SK-N-SH treated with all-trans-retinoic acid at 6 μM for 48 hours (cell line): Measurements from ENCODE around the gene CMTM3.

Experiments used
- ATAC-seq: fragments of 200-7000 bp; cut with Tn5 transposase; 3 replicates; pipeline ENCODE4 v1.9.1; 2020; ENCODE audit warnings: mild to moderate bottlenecking, moderate library complexity
- ARNTL ChIP-seq: fragments of 450-650 bp; formaldehyde crosslinking; IDR thresholded peaks from 2 replicates; pipeline ENCODE4 v1.5.0; 2020; ENCODE audit warnings: low read depth, mild to moderate bottlenecking, moderate library complexity, borderline replicate concordance
- BACH2 ChIP-seq: fragments of 250-450 bp; sonication (Bioruptor Pico); IDR thresholded peaks from 2 replicates; pipeline ENCODE4 v1.9.0; 2021; ENCODE audit warnings: mild to moderate bottlenecking, borderline replicate concordance
- CREB5 ChIP-seq: fragments of 250-450 bp; sonication (Bioruptor Pico); IDR thresholded peaks from 2 replicates; pipeline ENCODE4 v1.5.1; 2020; ENCODE audit warnings: low read depth, mild to moderate bottlenecking, moderate library complexity
- CSDC2 ChIP-seq: fragments of 250-450 bp; sonication (Bioruptor Pico); IDR thresholded peaks from 2 replicates; pipeline ENCODE4 v1.5.0; 2020; ENCODE audit warnings: mild to moderate bottlenecking, moderate library complexity
- CSRNP3 ChIP-seq: fragments of 250-450 bp; sonication (Bioruptor Pico); IDR thresholded peaks from 2 replicates; pipeline ENCODE4 v1.5.1; 2021; ENCODE audit warnings: mild to moderate bottlenecking, moderate library complexity
- ESRRG ChIP-seq: fragments of 250-450 bp; sonication (Bioruptor Pico); IDR thresholded peaks from 2 replicates; pipeline ENCODE4 v1.6.1; 2021; ENCODE audit warnings: mild to moderate bottlenecking
- GLIS3 ChIP-seq: fragments of 250-450 bp; sonication (Bioruptor Pico); IDR thresholded peaks from 2 replicates; pipeline ENCODE4 v1.5.0; 2020; ENCODE audit warnings: mild to moderate bottlenecking, moderate library complexity
- ISL1 ChIP-seq: fragments of 250-450 bp; sonication (Bioruptor Pico); IDR thresholded peaks from 2 replicates; pipeline ENCODE4 v2.1.2; 2022; ENCODE audit warnings: mild to moderate bottlenecking, moderate library complexity
- OSR1 ChIP-seq: fragments of 250-450 bp; sonication (Bioruptor Pico); IDR thresholded peaks from 2 replicates; pipeline ENCODE4 v1.8.0; 2022; ENCODE audit warnings: moderate library complexity, mild to moderate bottlenecking, inconsistent platforms
- PATZ1 ChIP-seq: fragments of 250-450 bp; sonication (Bioruptor Pico); IDR thresholded peaks from 2 replicates; pipeline ENCODE4 v1.8.0; 2020; ENCODE audit warnings: mild to moderate bottlenecking, moderate library complexity, borderline replicate concordance
- POU6F1 ChIP-seq: fragments of 250-450 bp; sonication (Bioruptor Pico); IDR thresholded peaks from 2 replicates; pipeline ENCODE4 v1.8.0; 2021; ENCODE audit warnings: low read depth, mild to moderate bottlenecking, moderate library complexity, borderline replicate concordance
- PPARA ChIP-seq: fragments of 250-450 bp; sonication (Bioruptor Pico); IDR thresholded peaks from 2 replicates; pipeline ENCODE4 v1.5.0; 2020; ENCODE audit warnings: mild to moderate bottlenecking, borderline replicate concordance
- RARB ChIP-seq: fragments of 250-450 bp; sonication (Bioruptor Pico); IDR thresholded peaks from 2 replicates; pipeline ENCODE4 v1.8.0; 2021; ENCODE audit warnings: mild to moderate bottlenecking, moderate library complexity
- SNAI2 ChIP-seq: fragments of 250-450 bp; sonication (Bioruptor Pico); IDR thresholded peaks from 2 replicates; pipeline ENCODE4 v1.5.0; 2020; ENCODE audit warnings: mild to moderate bottlenecking, moderate library complexity
- TCF4 ChIP-seq: fragments of 250-450 bp; sonication (Bioruptor Pico); IDR thresholded peaks from 2 replicates; pipeline ENCODE4 v1.8.0; 2021; ENCODE audit warnings: mild to moderate bottlenecking, moderate library complexity, borderline replicate concordance
- TOX ChIP-seq: fragments of 250-450 bp; sonication (Bioruptor Pico); IDR thresholded peaks from 2 replicates; pipeline ENCODE4 v1.8.0; 2021; ENCODE audit warnings: mild to moderate bottlenecking, moderate library complexity, borderline replicate concordance
- TSHZ2 ChIP-seq: fragments of 250-450 bp; sonication (Bioruptor Pico); IDR thresholded peaks from 2 replicates; pipeline ENCODE4 v1.5.0; 2020; ENCODE audit warnings: mild to moderate bottlenecking, moderate library complexity
- ZC3H10 ChIP-seq: fragments of 250-450 bp; sonication (Bioruptor Pico); IDR thresholded peaks from 2 replicates; pipeline ENCODE4 v1.5.1; 2021; ENCODE audit warnings: mild to moderate bottlenecking, moderate library complexity
- ZFP3 ChIP-seq: fragments of 250-450 bp; sonication (Bioruptor Pico); IDR thresholded peaks from 2 replicates; pipeline ENCODE4 v1.5.0; 2020; ENCODE audit warnings: mild to moderate bottlenecking, moderate library complexity
- ZFP30 ChIP-seq: fragments of 450-650 bp; formaldehyde crosslinking; IDR thresholded peaks from 2 replicates; pipeline ENCODE4 v1.5.0; 2022; ENCODE audit warnings: mild to moderate bottlenecking, moderate library complexity
- ZNF565 ChIP-seq: fragments of 450-650 bp; formaldehyde crosslinking; conservative IDR thresholded peaks from 2 replicates; pipeline ENCODE4 v1.5.0; 2020; ENCODE audit warnings: low read depth, mild to moderate bottlenecking, moderate library complexity
- ZNF70 ChIP-seq: fragments of 450-650 bp; formaldehyde crosslinking; IDR thresholded peaks from 2 replicates; pipeline ENCODE4 v1.5.0; 2020; ENCODE audit warnings: mild to moderate bottlenecking, moderate library complexity
- ZNF8 ChIP-seq: fragments of 450-650 bp; formaldehyde crosslinking; IDR thresholded peaks from 2 replicates; pipeline ENCODE4 v1.5.0; 2020; ENCODE audit warnings: mild to moderate bottlenecking, moderate library complexity

Gene CMTM3

DNA sequence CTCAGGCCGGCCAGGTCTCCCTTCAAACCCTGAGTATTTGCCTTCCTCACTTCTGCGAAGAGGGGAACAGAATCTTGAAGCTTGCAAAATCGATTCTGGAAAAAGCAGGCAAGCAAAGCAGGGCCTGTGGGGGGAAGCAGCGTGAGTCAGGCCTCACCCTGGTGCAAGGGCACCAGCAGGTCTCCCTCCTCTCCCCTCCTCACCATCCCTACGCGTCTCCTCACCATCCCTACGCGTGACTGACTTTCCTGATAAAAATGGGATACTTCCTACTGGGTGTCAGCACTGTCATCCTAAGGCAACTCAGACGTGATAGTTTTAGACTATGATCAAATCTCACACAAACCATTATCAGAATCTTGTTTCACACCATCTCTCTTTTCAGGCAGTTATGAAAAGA is 12.1 kb downstream of the CMTM3 start:
- ATAC-seq = no peak
- TF ChIP-seq TCF4 (CRISPR knock-in tag) (no peak), SNAI2 (CRISPR knock-in tag) (no peak), ZNF70 (CRISPR knock-in tag) (no peak), TOX (no peak), POU6F1 (CRISPR knock-in tag) (no peak), CSRNP3 (CRISPR knock-in tag) (no peak), PPARA (CRISPR knock-in tag) (no peak), CSDC2 (no peak), ARNTL (no peak), ZNF565 (CRISPR knock-in tag) (no peak), ZC3H10 (CRISPR knock-in tag) (no peak), ISL1 (CRISPR knock-in tag) (no peak), TSHZ2 (no peak), RARB (CRISPR knock-in tag) (no peak), ZNF8 (no peak), OSR1 (no peak), ZFP3 (CRISPR knock-in tag) (no peak), ZFP30 (CRISPR knock-in tag) (no peak), GLIS3 (no peak), CREB5 (CRISPR knock-in tag) (no peak)

- TF ChIP-seq ZC3H10 (CRISPR knock-in tag) (no peak), OSR1 (no peak), ESRRG (no peak), PPARA (CRISPR knock-in tag) (no peak), TOX (no peak), RARB (CRISPR knock-in tag) (no peak), CSDC2 (no peak), ZFP30 (CRISPR knock-in tag) (no peak), TSHZ2 (no peak)
- no peak for ATAC-seq
Observed at GRCh38 chr16:66617010-66617434, 12.5 kb downstream of the CMTM3 start.

GRCh38 chr16:66617728-66618127 is 13.2 kb downstream of the CMTM3 start:
- peak; percentile 12; the same call in 2 of the 3 replicates for ATAC-seq
- TF ChIP-seq BACH2 (no peak), ZNF70 (CRISPR knock-in tag) (no peak), TOX (no peak), PATZ1 (CRISPR knock-in tag) (no peak), ESRRG (no peak), SNAI2 (CRISPR knock-in tag) (no peak), TCF4 (CRISPR knock-in tag) (no peak), CSDC2 (no peak), TSHZ2 (no peak), OSR1 (no peak), ZNF565 (CRISPR knock-in tag) (no peak), GLIS3 (no peak), RARB (CRISPR knock-in tag) (no peak), ZFP3 (CRISPR knock-in tag) (no peak)
